ENCODE measurements around the gene WFDC5.

WFDC5 gene

DNA sequence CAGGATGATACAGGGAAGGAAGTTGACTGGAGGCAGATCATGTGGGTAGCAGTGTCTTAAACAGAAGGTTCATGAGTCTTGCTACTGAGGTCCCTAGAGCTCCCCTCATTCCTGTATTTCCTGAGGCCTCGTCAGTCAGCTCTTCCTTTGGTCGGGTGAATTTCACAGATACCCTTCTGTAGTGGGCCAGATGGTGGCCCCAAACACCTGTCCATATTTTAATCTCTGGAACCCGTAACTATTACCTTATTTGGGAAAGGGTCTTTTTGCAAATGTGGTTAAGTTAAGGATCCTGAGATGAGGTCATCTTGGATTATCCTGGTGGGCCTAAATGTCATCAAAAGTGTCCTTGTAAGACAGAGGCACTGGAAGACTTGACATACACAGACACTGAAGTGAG is 23.6 kb downstream of the WFDC5 start:
- no peak overlapping the region for H3K27ac ChIP-seq (ENCODE audit: low read depth, low read length)
- no peak overlapping the region for H2BK120ac ChIP-seq (ENCODE audit: insufficient read depth, low read length, poor library complexity)
- H3K4me3 ChIP-seq (ENCODE audit: low read depth, low read length) = no peak overlapping the region
- H3K27me3 ChIP-seq (ENCODE audit: insufficient read depth, low read length) = no peaks in the 10 kb centered on the region
- H3K14ac ChIP-seq (ENCODE audit: low read length) = no peak overlapping the region
- no peak for DNase-seq
- no peak overlapping the region for H3K18ac ChIP-seq (ENCODE audit: low read length)
- peak overlapping the region; percentile 15 for H4K91ac ChIP-seq (ENCODE audit: low read depth, low read length)
- H2AK5ac ChIP-seq (ENCODE audit: low read length) = peak overlapping the region; percentile 18
- no peak overlapping the region for H2AFZ ChIP-seq (ENCODE audit: insufficient read depth, low read length, poor library complexity)
- H3K4ac ChIP-seq (ENCODE audit: low read depth, low read length) = no peak overlapping the region
- H3K23ac ChIP-seq (ENCODE audit: low read length) = no peak overlapping the region
- H3K79me1 ChIP-seq (ENCODE audit: low read length) = peaks cover 16% of the 10 kb centered on the region
- no peaks in the 10 kb centered on the region for H3K79me2 ChIP-seq (ENCODE audit: control insufficient read depth, insufficient read depth, low read length, poor library complexity)
- H3K9ac ChIP-seq (ENCODE audit: low read length) = no peak overlapping the region
- peaks cover 2 to 13% of the 10 kb centered on the region in 2 experiments for H3K4me1 ChIP-seq (ENCODE audit: control insufficient read depth in 1 of 2, insufficient read depth in 2 of 2, low read length in 2 of 2)
- WGBS (ENCODE audit: extremely low coverage, insufficient coverage, insufficient read length) = no CpG with 5 or more reads among the region's 3 CpGs
- H4K8ac ChIP-seq (ENCODE audit: low read depth, low read length) = no peak overlapping the region
- peaks cover 2 to 12% of the 10 kb centered on the region in 2 experiments for H3K36me3 ChIP-seq (ENCODE audit: control insufficient read depth in 1 of 2, insufficient read depth in 2 of 2, low read length in 2 of 2)
- H3K4me2 ChIP-seq (ENCODE audit: low read length) = no peak overlapping the region
- H2BK12ac ChIP-seq (ENCODE audit: low read length) = peak overlapping the region; percentile 71
- H4K12ac ChIP-seq (ENCODE audit: low read depth, low read length) = no peak overlapping the region
- no peaks in the 10 kb centered on the region for H3K9me3 ChIP-seq (ENCODE audit: insufficient read depth, low read depth, low read length)
- no peak overlapping the region for H2BK5ac ChIP-seq (ENCODE audit: low read depth, low read length, poor library complexity)

DNA sequence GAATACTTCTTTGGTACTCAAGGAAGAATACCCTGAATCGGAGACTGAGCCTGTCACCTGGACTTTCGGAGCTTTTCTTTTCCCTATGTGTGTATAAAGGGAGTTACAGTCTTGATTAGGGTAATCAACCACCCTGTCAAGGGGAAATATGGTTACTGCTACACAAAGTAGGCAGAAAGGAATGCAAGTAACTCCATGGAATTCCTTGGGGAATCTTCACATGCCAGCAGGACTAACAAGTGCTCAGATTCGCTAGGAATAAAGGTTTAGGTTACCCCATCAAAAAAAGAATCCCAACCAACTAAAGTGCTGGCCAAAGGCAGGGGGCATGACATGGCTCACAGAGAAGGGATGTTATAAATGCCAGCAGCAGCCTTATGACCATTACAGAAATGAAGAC is 24.5 kb downstream of the WFDC5 start:
- peaks cover 2 to 12% of the 10 kb centered on the region in 2 experiments for H3K36me3 ChIP-seq (ENCODE audit: control insufficient read depth in 1 of 2, insufficient read depth in 2 of 2, low read length in 2 of 2)

DNA sequence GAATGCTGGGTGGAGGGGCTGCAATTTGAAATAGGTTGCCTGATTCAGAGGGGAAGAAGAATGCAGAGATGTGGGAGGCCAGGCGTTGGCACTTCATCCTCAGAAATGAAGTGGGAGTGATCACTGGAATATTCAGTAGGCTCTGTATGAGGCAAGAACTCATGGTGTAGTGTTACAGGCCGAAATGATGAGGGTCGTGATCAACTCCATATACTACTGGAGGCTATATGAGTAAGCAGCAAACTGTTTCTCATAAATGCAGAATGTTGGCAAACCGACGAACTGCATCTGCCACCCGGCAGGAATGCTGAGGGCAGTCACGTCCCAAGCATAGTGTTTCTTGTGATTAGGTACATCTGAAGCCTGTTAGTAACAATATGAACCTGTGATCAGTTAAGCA is 26.7 kb downstream of the WFDC5 start:
- no peak overlapping the region for H3K27ac ChIP-seq (ENCODE audit: low read depth, low read length)
- H2AFZ ChIP-seq (ENCODE audit: insufficient read depth, low read length, poor library complexity) = no peak overlapping the region
- no peak overlapping the region for H3K4me2 ChIP-seq (ENCODE audit: low read length)
- H3K9me3 ChIP-seq (ENCODE audit: insufficient read depth, low read depth, low read length) = no peaks in the 10 kb centered on the region
- H3K9ac ChIP-seq (ENCODE audit: low read length) = no peak overlapping the region
- no peak overlapping the region for H4K12ac ChIP-seq (ENCODE audit: low read depth, low read length)
- H2BK5ac ChIP-seq (ENCODE audit: low read depth, low read length, poor library complexity) = no peak overlapping the region
- H3K36me3 ChIP-seq (ENCODE audit: control insufficient read depth in 1 of 2, insufficient read depth in 2 of 2, low read length in 2 of 2) = peaks cover 0 to 2% of the 10 kb centered on the region in 2 experiments
- H3K27me3 ChIP-seq (ENCODE audit: insufficient read depth, low read length) = no peaks in the 10 kb centered on the region
- peak overlapping the region; percentile 78 for H4K91ac ChIP-seq (ENCODE audit: low read depth, low read length)
- no CpG with 5 or more reads among the region's 7 CpGs for whole genome bisulfite sequencing (ENCODE audit: extremely low coverage, insufficient coverage, insufficient read length)
- peak overlapping the region; percentile 15 for H4K8ac ChIP-seq (ENCODE audit: low read depth, low read length)
- H3K79me2 ChIP-seq (ENCODE audit: control insufficient read depth, insufficient read depth, low read length, poor library complexity) = no peaks in the 10 kb centered on the region
- no peak overlapping the region for H2AK5ac ChIP-seq (ENCODE audit: low read length)
- peak overlapping the region; percentile 69 for H2BK120ac ChIP-seq (ENCODE audit: insufficient read depth, low read length, poor library complexity)
- no peak overlapping the region for H3K4me3 ChIP-seq (ENCODE audit: low read depth, low read length)
- H3K14ac ChIP-seq (ENCODE audit: low read length) = no peak overlapping the region
- peaks cover 5 to 21% of the 10 kb centered on the region in 2 experiments for H3K4me1 ChIP-seq (ENCODE audit: control insufficient read depth in 1 of 2, insufficient read depth in 2 of 2, low read length in 2 of 2)
- DNase-seq = peak; percentile 92 to 97
- peak overlapping the region; percentile 58 for H2BK12ac ChIP-seq (ENCODE audit: low read length)
- peaks cover 25% of the 10 kb centered on the region for H3K79me1 ChIP-seq (ENCODE audit: low read length)
- no peak overlapping the region for H3K23ac ChIP-seq (ENCODE audit: low read length)
- H3K4ac ChIP-seq (ENCODE audit: low read depth, low read length) = no peak overlapping the region
- H3K18ac ChIP-seq (ENCODE audit: low read length) = no peak overlapping the region

More for the DNA sequence above, 24.5 kb downstream of the WFDC5 start:
- H3K4ac ChIP-seq (ENCODE audit: low read depth, low read length) = no peak overlapping the region
- H2AK5ac ChIP-seq (ENCODE audit: low read length) = no peak overlapping the region
- no peak overlapping the region for H2BK12ac ChIP-seq (ENCODE audit: low read length)
- no peak overlapping the region for H3K27ac ChIP-seq (ENCODE audit: low read depth, low read length)
- H3K4me3 ChIP-seq (ENCODE audit: low read depth, low read length) = no peak overlapping the region
- DNase-seq = peak in 1 of 2 donors; percentile 47
- WGBS (ENCODE audit: extremely low coverage, insufficient coverage, insufficient read length) = no CpG with 5 or more reads among the region's 3 CpGs
- no peak overlapping the region for H3K9ac ChIP-seq (ENCODE audit: low read length)
- no peak overlapping the region for H4K91ac ChIP-seq (ENCODE audit: low read depth, low read length)
- no peaks in the 10 kb centered on the region for H3K9me3 ChIP-seq (ENCODE audit: insufficient read depth, low read depth, low read length)
- H2BK5ac ChIP-seq (ENCODE audit: low read depth, low read length, poor library complexity) = no peak overlapping the region
- H2AFZ ChIP-seq (ENCODE audit: insufficient read depth, low read length, poor library complexity) = no peak overlapping the region
- H4K12ac ChIP-seq (ENCODE audit: low read depth, low read length) = no peak overlapping the region
- H3K18ac ChIP-seq (ENCODE audit: low read length) = no peak overlapping the region
- H3K4me1 ChIP-seq (ENCODE audit: control insufficient read depth in 1 of 2, insufficient read depth in 2 of 2, low read length in 2 of 2) = peaks cover 2 to 19% of the 10 kb centered on the region in 2 experiments
- H2BK120ac ChIP-seq (ENCODE audit: insufficient read depth, low read length, poor library complexity) = no peak overlapping the region
- no peak overlapping the region for H3K14ac ChIP-seq (ENCODE audit: low read length)
- H3K23ac ChIP-seq (ENCODE audit: low read length) = no peak overlapping the region
- H4K8ac ChIP-seq (ENCODE audit: low read depth, low read length) = no peak overlapping the region
- no peaks in the 10 kb centered on the region for H3K27me3 ChIP-seq (ENCODE audit: insufficient read depth, low read length)
- H3K4me2 ChIP-seq (ENCODE audit: low read length) = no peak overlapping the region
- peaks cover 22% of the 10 kb centered on the region for H3K79me1 ChIP-seq (ENCODE audit: low read length)
- H3K79me2 ChIP-seq (ENCODE audit: control insufficient read depth, insufficient read depth, low read length, poor library complexity) = no peaks in the 10 kb centered on the region

GRCh38 chr20:45087814-45088213 is 27.2 kb downstream of the WFDC5 start:
- Histone ChIP-seq H3K4me1 (ENCODE audit: control insufficient read depth in 1 of 2, insufficient read depth in 2 of 2, low read length in 2 of 2) (peaks cover 5 to 21% of the 10 kb centered on the region in 2 experiments), H4K12ac (ENCODE audit: low read depth, low read length) (no peak overlapping the region), H3K14ac (ENCODE audit: low read length) (no peak overlapping the region), H2BK12ac (ENCODE audit: low read length) (peak overlapping the region; percentile 35), H3K27ac (ENCODE audit: low read depth, low read length) (no peak overlapping the region), H3K79me2 (ENCODE audit: control insufficient read depth, insufficient read depth, low read length, poor library complexity) (no peaks in the 10 kb centered on the region), H4K91ac (ENCODE audit: low read depth, low read length) (peak overlapping the region; percentile 78), H2BK120ac (ENCODE audit: insufficient read depth, low read length, poor library complexity) (peak overlapping the region; percentile 69), H2BK5ac (ENCODE audit: low read depth, low read length, poor library complexity) (no peak overlapping the region), H3K36me3 (ENCODE audit: control insufficient read depth in 1 of 2, insufficient read depth in 2 of 2, low read length in 2 of 2) (peaks cover 0 to 2% of the 10 kb centered on the region in 2 experiments), H3K23ac (ENCODE audit: low read length) (no peak overlapping the region), H3K27me3 (ENCODE audit: insufficient read depth, low read length) (no peaks in the 10 kb centered on the region), H3K79me1 (ENCODE audit: low read length) (peaks cover 25% of the 10 kb centered on the region), H2AK5ac (ENCODE audit: low read length) (no peak overlapping the region), H4K8ac (ENCODE audit: low read depth, low read length) (peak overlapping the region; percentile 15), H3K9ac (ENCODE audit: low read length) (no peak overlapping the region), H3K9me3 (ENCODE audit: insufficient read depth, low read depth, low read length) (no peaks in the 10 kb centered on the region), H3K18ac (ENCODE audit: low read length) (no peak overlapping the region), H2AFZ (ENCODE audit: insufficient read depth, low read length, poor library complexity) (no peak overlapping the region), H3K4me2 (ENCODE audit: low read length) (no peak overlapping the region), H3K4me3 (ENCODE audit: low read depth, low read length) (no peak overlapping the region), H3K4ac (ENCODE audit: low read depth, low read length) (no peak overlapping the region)
- DNase-seq = no peak
- WGBS (ENCODE audit: extremely low coverage, insufficient coverage, insufficient read length) = no CpG with 5 or more reads among the region's 1 CpG

Measured in trophoblast cell (in vitro differentiated cells and primary cell).